GM18858 (cell line): ENCODE data around the gene LONP1.
A peak's percentile ranks its signal among the peaks of the same experiment; 100 is the strongest.
"Not testable (repeated sequence)": the region's sequence is repeated elsewhere in the genome, so short reads cannot be mapped to it uniquely, and the experiment has no call there.

Source experiments
- ATAC-seq: cut with Tn5 transposase; IDR thresholded peaks from one replicate; pipeline ENCODE4 v1.9.1; 2021; ENCODE audit not compliant: unreplicated experiment

Gene LONP1

GRCh38 chr19:5694167-5694955, 25.6 kb downstream of the LONP1 start:
- ATAC-seq = no peak

GRCh38 chr19:5693195-5694166, 26.5 kb downstream of the LONP1 start:
- ATAC-seq = no peak

DNA sequence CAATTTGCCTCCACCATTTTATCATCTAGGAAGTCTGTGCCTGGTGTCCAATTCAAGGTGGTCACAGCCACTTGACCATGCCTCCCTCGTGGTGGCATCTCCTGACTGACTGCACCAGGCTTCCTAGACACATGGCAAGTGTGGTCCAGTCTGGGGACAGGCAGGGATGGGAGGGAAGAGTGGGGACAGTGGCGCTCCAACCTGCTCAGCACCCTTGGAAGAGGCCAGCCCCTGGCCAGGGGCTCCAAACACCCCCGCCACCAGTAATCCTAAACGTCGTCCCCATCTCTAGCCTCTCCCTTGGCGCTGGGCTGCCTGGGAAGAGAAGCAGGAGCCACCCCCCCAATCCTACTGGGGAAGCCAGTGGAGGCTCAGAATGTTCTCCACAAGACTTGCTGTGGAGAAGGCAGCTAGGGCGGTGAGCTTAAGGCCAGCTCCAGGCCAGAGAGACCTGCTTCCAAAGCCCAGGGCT, 27.2 kb downstream of the LONP1 start:
- no peak for ATAC-seq

DNA sequence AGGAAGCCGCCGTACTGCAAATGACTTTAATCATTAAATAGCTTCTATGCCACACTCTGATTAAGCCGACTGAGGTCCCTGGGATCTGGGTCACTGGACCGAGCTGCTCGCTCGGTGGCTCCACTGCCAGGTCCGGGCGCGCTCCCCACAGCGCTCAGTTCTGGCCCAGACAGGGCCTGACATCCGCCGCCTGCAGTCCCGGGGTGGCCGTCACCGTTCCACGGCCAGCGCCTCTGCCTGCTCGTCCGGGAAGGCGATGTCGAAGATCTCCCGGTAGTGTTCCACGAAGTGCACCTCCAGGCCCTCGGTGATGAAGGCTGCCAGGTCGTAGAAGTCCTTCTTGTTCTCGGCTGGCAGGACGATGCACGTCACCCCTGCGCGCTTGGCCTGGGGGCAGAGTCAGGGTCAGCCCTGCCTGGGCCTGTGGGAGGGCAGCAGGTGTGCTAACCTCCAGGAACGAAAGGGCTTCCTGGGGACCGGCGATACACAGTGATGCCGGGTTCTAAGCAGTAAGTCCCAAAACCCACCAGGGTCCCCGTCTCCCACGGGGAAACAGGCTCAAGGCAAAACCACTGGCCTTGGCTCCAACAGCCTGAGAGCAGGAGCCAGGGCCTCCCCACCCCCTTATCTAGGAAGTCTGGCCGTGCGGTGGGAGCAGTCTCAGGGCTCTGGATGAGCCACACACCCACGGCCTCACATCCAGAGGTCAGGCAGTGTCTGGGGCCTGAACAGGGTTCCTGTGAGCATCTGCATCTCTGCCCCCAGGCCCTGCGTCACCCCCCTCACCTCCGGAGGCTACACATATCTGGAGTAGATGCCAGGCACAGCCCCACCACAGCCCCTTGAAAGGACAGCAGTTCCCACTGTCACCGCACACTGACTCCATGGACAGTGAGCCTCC, 27.9 kb downstream of the LONP1 start:
- ATAC-seq = no peak

- no peak for ATAC-seq
Observed at GRCh38 chr19:5690955-5691821, 28.8 kb downstream of the LONP1 start.

DNA sequence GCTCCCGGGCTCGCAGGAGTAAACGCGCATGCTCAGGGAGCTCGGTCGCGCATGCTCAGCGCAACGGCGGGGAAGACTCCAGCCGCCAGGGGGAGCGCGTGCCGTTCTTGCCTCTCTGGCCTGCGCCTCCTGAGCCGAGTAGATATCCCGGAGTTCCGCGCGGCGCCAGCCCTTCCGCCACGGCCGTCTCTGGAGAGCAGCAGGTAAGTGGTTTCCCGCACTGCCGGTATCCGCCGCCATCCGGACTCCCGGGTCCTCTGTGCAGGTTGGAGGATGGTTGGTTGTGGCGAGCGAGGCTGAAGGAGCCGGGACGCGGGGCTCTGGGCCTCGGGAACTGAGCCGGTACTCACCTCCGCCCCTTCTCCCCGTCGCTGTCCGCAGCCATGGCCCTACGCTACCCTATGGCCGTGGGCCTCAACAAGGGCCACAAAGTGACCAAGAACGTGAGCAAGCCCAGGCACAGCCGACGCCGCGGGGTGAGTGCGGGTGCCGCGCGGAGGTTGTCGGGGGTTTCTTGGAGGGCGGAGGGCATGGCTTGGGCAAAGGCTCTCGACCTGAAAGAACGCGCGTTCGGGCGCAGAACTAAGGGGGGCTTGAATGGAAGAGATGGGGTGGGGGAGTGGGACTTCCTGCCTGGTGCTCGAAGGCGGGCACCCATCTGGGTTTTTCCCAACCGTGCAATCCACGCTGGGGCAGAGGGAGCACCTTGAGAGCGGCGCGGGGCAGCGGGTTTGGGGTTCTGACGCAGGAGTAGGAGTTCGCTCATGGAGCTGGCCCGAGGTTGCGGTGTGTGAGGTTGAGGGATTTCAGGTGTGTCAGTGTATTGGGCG, 29.6 kb downstream of the LONP1 start, which contains the start of gene RPL36:
Gene RPL36 (plus strand): TSS at position 171 of the 830 bp plus-strand sequence. CDS start 213 bp downstream, at position 384.
- peak; percentile 35 for ATAC-seq

GRCh38 chr19:5688262-5688881, 31.6 kb downstream of the LONP1 start:
- not testable (repeated sequence) for ATAC-seq

GRCh38 chr19:5687360-5688198, 32.4 kb downstream of the LONP1 start:
- no peak for ATAC-seq

DNA sequence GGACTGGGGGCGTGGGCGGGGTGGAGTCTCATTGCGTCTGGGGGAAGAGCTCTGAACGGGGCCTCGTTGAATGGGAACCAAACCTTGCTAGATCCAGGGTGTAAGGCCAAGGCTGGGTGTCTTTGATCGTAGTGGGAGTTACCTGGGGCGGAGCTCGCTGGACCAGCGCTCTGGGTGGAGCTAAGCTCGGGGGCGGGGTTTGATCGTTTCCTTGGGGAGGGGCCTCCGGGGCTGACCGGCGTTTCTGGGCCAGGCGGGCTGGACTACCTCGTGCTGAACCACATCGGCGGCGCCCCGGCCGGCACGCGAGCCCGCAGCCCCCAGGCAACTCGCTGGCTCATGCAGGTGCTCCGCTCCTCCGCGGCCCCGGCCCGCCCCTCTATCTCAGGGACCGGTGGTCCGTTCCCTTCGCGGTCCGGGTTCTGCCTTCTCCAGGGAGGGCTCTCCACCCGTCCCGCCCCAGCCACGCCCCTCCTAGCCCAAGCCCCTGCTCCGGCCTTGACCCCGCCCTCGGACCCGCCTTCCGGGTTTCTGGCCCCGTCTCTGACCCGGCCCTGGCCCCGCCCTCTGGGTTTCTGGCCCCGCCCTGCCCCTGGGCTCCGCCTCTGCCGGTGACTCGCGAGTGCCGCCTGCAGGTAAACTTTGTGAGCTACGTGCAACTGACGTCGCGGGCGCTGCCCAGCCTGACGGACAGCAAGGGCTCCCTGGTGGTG, 33.1 kb downstream of the LONP1 start:
- no peak for ATAC-seq

- ATAC-seq = no peak
Observed at GRCh38 chr19:5686326-5686646, 33.7 kb downstream of the LONP1 start.

GRCh38 chr19:5684694-5685430, 35.1 kb downstream of the LONP1 start:
- no peak for ATAC-seq

GRCh38 chr19:5683177-5683886, 36.6 kb downstream of the LONP1 start:
- no peak for ATAC-seq

- ATAC-seq = no peak
Observed at GRCh38 chr19:5682107-5682482, 37.9 kb downstream of the LONP1 start.

GRCh38 chr19:5681391-5682106, 38.4 kb downstream of the LONP1 start:
- no peak for ATAC-seq
